GM23248 (cell line): Measurements from ENCODE around the gene SLC50A1.

Experiments
- EZH2 ChIP-seq: fragments of 200-600 bp; sonication (generic); IDR thresholded peaks from 2 replicates; pipeline ENCODE4 v1.6.1; 2018; ENCODE audit warnings: antibody characterized with exemption, mild to moderate bottlenecking; ENCODE audit not compliant: insufficient read depth, poor library complexity, severe bottlenecking
- EZH2phosphoT487 ChIP-seq: fragments of 200-600 bp; sonication (generic); IDR thresholded peaks from 2 replicates; pipeline ENCODE4 v1.6.1; 2018; ENCODE audit warnings: antibody characterized with exemption, moderate library complexity, mild to moderate bottlenecking, low read depth; ENCODE audit not compliant: insufficient read depth

- TF ChIP-seq EZH2 (no peak), EZH2phosphoT487 (no peak)
Measured at GRCh38 chr1:155187456-155187891, 51.8 kb downstream of the SLC50A1 start.
